NCI-H1694 treated with DMSO at 0.1 percent for 48 hours (cell line): ENCODE data around the gene CPLANE2.
A peak's percentile ranks its signal among the peaks of the same experiment; 100 is the strongest.
"Not testable (repeated sequence)": the region's sequence is repeated elsewhere in the genome, so short reads cannot be mapped to it uniquely, and the experiment has no call there.

Experiments used
- DNase-seq: peaks from one replicate; lab custom pipeline; 2025; lab: John Stamatoyannopoulos, UW

CPLANE2 gene

GRCh38 chr1:16236511-16237342, at the start of gene CPLANE2:
Gene CPLANE2 (minus strand): TSS chr1:16237183. CDS start chr1:16236742, 441 bp downstream.
- peak; percentile 80 for DNase-seq

GRCh38 chr1:16286122-16286521, 49.1 kb upstream of the CPLANE2 start:
- DNase-seq: no peak

- DNase-seq: no peak
Observed at GRCh38 chr1:16281765-16282164, 44.8 kb upstream of the CPLANE2 start.

GRCh38 chr1:16279186-16279585, 42.2 kb upstream of the CPLANE2 start:
- no peak for DNase-seq

- no peak for DNase-seq
Observed at GRCh38 chr1:16276302-16277030, 39.5 kb upstream of the CPLANE2 start.

- DNase-seq: no peak
Observed at GRCh38 chr1:16275591-16275990, 38.6 kb upstream of the CPLANE2 start.

GRCh38 chr1:16267690-16268180, 30.8 kb upstream of the CPLANE2 start:
- DNase-seq: no peak

GRCh38 chr1:16266411-16267118, 29.6 kb upstream of the CPLANE2 start:
- no peak for DNase-seq

- no peak for DNase-seq
Observed at GRCh38 chr1:16262067-16262466, 25.1 kb upstream of the CPLANE2 start.

GRCh38 chr1:16260814-16261213, 23.8 kb upstream of the CPLANE2 start:
- no peak for DNase-seq

- DNase-seq: no peak
Observed at GRCh38 chr1:16258591-16259135, 21.7 kb upstream of the CPLANE2 start.

GRCh38 chr1:16257968-16258367, 21.0 kb upstream of the CPLANE2 start:
- DNase-seq: no peak

GRCh38 chr1:16257556-16257955, 20.6 kb upstream of the CPLANE2 start:
- DNase-seq: not testable (repeated sequence)

- no peak for DNase-seq
Observed at GRCh38 chr1:16256478-16256877, 19.5 kb upstream of the CPLANE2 start.

GRCh38 chr1:16254263-16254928, 17.4 kb upstream of the CPLANE2 start:
- no peak for DNase-seq

GRCh38 chr1:16253332-16253922, 16.4 kb upstream of the CPLANE2 start:
- DNase-seq: no peak

GRCh38 chr1:16252912-16253311, 15.9 kb upstream of the CPLANE2 start:
- DNase-seq: no peak

- DNase-seq: no peak
Observed at GRCh38 chr1:16251381-16251780, 14.4 kb upstream of the CPLANE2 start.

- no peak for DNase-seq
Observed at GRCh38 chr1:16250524-16251251, 13.7 kb upstream of the CPLANE2 start.

- DNase-seq: no peak
Observed at GRCh38 chr1:16249596-16250241, 12.7 kb upstream of the CPLANE2 start.
